ENCODE data around the gene PLXNA4. TPM values are rescaled to one million over a fixed set of nuclear protein-coding genes. Genes with fewer than 3 reads are reported as not detected.

Gene PLXNA4
- total and polyA plus RNA-seq, 7 experiments from 2014 or later: 0.05 to 31.6 (median 1.1) TPM

DNA sequence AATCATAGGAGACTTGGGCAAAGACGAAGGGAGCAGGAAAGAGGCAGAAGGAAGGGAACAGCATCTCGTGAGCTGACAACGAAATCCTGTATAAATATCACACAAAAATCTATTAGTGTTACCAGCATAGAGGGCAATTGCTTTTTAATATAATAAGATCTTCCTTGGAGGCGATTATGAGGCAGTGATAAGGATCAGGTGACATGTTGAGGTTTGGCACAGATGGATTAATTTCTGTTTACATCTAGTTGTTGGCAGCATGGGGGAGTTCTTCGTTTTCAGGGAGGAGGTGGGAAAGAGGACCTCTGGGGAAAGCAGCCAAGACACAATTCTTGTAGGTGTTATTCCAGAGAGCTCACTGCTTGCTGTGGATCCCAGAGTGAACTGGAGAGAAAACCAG is 163.8 kb downstream of the PLXNA4 start:
- Histone ChIP-seq H3K36me3 (ENCODE audit: control insufficient read depth in 2 of 3, insufficient read depth in 3 of 3, low read length in 3 of 3) (no peaks in the 10 kb centered on the region), H3K4me1 (ENCODE audit: control insufficient read depth in 2 of 2, insufficient read depth in 2 of 2, low read length in 2 of 2) (no peaks in the 10 kb centered on the region), H3K4me3 (ENCODE audit: low read length) (no peak overlapping the region), H3K9me3 (ENCODE audit: control insufficient read depth in 2 of 3, low read length in 3 of 3) (no peaks in the 10 kb centered on the region), H3K27me3 (ENCODE audit: control insufficient read depth in 2 of 2, insufficient read depth in 2 of 2, low read length in 2 of 2) (no peaks in the 10 kb centered on the region), H3K27ac (ENCODE audit: low read depth, low read length) (no peak overlapping the region)
- H3K27ac Mint-ChIP-seq: peak overlapping the region in 1 of 9 donors; percentile 39
- ATAC-seq (no peak), DNase-seq (no peak)
- peaks cover 0 to 1% (median 0%) of the 10 kb centered on the region in 11 donors for H3K9me3 Mint-ChIP-seq
- intact Hi-C loops (cut with micrococcal nuclease): no loop called here
- peaks cover 0 to 40% (median 0%) of the 10 kb centered on the region in 5 donors for H3K27me3 Mint-ChIP-seq
- H3K4me3 Mint-ChIP-seq: no peak overlapping the region
- H3K36me3 Mint-ChIP-seq: peaks cover 0 to 21% (median 0%) of the 10 kb centered on the region in 5 donors
- peaks cover 0 to 16% (median 4%) of the 10 kb centered on the region in 7 donors for H3K4me1 Mint-ChIP-seq
- POLR2A ChIA-PET: no interaction called here
- CTCF ChIA-PET: no interaction called here

DNA sequence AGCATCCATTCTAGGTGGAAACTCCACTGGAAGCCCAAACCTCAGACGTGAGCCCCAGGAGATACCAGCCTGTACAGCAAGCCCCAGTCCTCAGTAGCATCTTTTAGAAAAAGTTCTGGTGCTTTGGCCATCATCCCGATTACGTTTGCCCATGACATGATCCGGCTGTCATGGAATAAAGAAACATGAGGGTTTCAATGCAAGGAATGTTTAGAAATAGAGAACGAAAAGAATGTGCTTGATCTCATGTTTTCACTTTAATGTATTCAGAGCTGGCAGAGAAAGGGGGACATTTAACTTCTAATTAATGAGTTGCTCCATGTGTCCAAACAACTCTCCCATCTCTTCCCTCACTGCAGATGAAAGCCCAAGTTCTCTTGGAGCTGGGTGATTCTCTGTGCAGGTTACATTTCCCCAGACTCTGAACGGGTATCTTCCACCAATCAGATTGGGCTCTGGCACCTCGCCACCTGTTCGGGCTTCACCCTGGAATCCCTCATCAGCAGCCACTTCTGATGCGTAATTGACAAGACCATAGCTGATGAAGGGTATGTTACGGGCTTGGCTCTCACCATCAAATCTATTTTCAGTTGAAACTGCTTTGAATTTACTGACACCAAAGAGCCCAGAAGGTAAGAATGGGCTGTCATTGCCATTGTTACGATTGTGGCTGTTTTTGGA is 165.3 kb downstream of the PLXNA4 start:
- ATAC-seq: no peak
- no peak for DNase-seq
- Mint-ChIP-seq H3K27ac (no peak overlapping the region), H3K9me3 (peaks cover 0 to 1% (median 0%) of the 10 kb centered on the region in 11 donors), H3K4me3 (no peak overlapping the region), H3K36me3 (peaks cover 0 to 14% (median 0%) of the 10 kb centered on the region in 5 donors), H3K27me3 (peaks cover 0 to 32% (median 0%) of the 10 kb centered on the region in 5 donors), H3K4me1 (peaks cover 0 to 15% (median 4%) of the 10 kb centered on the region in 7 donors)
- CTCF ChIA-PET: no interaction called here
- intact Hi-C loops (cut with micrococcal nuclease): no loop called here
- Histone ChIP-seq H3K4me1 (ENCODE audit: control insufficient read depth in 2 of 2, insufficient read depth in 2 of 2, low read length in 2 of 2) (no peaks in the 10 kb centered on the region), H3K9me3 (ENCODE audit: control insufficient read depth in 2 of 3, low read length in 3 of 3) (no peaks in the 10 kb centered on the region), H3K27ac (ENCODE audit: low read depth, low read length) (no peak overlapping the region), H3K4me3 (ENCODE audit: low read length) (no peak overlapping the region), H3K36me3 (ENCODE audit: control insufficient read depth in 2 of 3, insufficient read depth in 3 of 3, low read length in 3 of 3) (no peaks in the 10 kb centered on the region), H3K27me3 (ENCODE audit: control insufficient read depth in 2 of 2, insufficient read depth in 2 of 2, low read length in 2 of 2) (no peaks in the 10 kb centered on the region)
- POLR2A ChIA-PET: no interaction called here

DNA sequence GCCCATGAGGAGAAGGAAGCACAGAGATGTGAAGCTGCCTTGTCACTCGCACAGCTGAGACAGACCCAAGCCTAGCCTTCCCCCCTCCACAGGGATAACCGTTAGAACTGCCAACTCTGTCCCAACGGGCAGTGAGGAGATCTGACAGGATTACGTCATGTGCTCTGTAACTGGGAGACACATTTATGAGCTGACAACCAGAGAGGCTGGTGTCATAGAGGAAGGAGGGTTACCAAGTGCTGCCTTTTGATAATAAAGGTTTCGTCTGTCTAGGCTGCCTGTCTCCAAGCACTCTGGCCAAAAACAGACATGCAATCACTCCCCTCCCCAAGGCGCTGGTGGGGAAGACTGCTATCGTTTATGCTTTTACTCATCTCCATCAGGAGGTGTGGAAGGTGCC is 165.9 kb downstream of the PLXNA4 start:
- H3K36me3 Mint-ChIP-seq: peaks cover 0 to 14% (median 0%) of the 10 kb centered on the region in 5 donors
- ATAC-seq: no peak
- no peak overlapping the region for H3K27ac ChIP-seq (ENCODE audit: low read depth, low read length)

DNA sequence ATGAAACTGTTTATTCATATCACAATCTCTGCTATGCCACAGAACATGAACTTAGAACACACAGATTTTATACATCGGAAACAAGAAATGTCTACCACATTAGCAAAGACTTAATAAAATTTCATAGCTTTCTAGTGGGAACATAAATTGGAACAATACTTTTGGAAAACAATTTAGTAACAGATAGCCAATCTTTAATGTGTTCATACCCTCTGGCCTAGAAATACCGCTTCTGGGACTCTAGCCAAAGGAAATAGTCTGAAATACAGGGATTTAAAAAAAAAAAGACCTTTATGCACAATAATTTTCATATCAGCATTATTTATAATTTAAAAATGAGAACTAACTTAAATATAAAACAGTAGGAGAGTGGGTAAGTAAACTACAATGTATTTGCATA is 168.5 kb downstream of the PLXNA4 start:
- DNase-seq (no peak), ATAC-seq (no peak)
- Histone ChIP-seq H3K9me3 (ENCODE audit: control insufficient read depth in 2 of 3, low read length in 3 of 3) (no peaks in the 10 kb centered on the region), H3K4me1 (ENCODE audit: control insufficient read depth in 2 of 2, insufficient read depth in 2 of 2, low read length in 2 of 2) (no peaks in the 10 kb centered on the region), H3K36me3 (ENCODE audit: control insufficient read depth in 2 of 3, insufficient read depth in 3 of 3, low read length in 3 of 3) (no peaks in the 10 kb centered on the region), H3K27me3 (ENCODE audit: control insufficient read depth in 2 of 2, insufficient read depth in 2 of 2, low read length in 2 of 2) (no peaks in the 10 kb centered on the region), H3K4me3 (ENCODE audit: low read length) (no peak overlapping the region), H3K27ac (ENCODE audit: low read depth, low read length) (no peak overlapping the region)
- intact Hi-C loops (cut with micrococcal nuclease): no loop called here
- Mint-ChIP-seq H3K27me3 (peaks cover 0 to 19% (median 0%) of the 10 kb centered on the region in 5 donors), H3K4me1 (peaks cover 0 to 18% (median 0%) of the 10 kb centered on the region in 7 donors), H3K4me3 (no peak overlapping the region), H3K36me3 (peaks cover 0 to 11% (median 0%) of the 10 kb centered on the region in 5 donors), H3K9me3 (peaks cover 0 to 1% (median 0%) of the 10 kb centered on the region in 11 donors), H3K27ac (no peak overlapping the region)
- CTCF ChIA-PET: interaction anchor here (0.7 kb wide), 1 partner anchor 23 kb away, joined by 3 read pairs; no protein-coding TSS in a partner anchor
- POLR2A ChIA-PET: no interaction called here

More for the DNA sequence above, 165.9 kb downstream of the PLXNA4 start:
- intact Hi-C loops (cut with micrococcal nuclease): no loop called here
- DNase-seq: no peak
- ChIA-PET POLR2A (interaction anchor here (0.6 kb wide), 1 partner anchor 841 kb away, joined by 3 read pairs; no protein-coding TSS in a partner anchor), CTCF (no interaction called here)
- Histone ChIP-seq H3K4me1 (ENCODE audit: control insufficient read depth in 2 of 2, insufficient read depth in 2 of 2, low read length in 2 of 2) (no peaks in the 10 kb centered on the region), H3K36me3 (ENCODE audit: control insufficient read depth in 2 of 3, insufficient read depth in 3 of 3, low read length in 3 of 3) (no peaks in the 10 kb centered on the region), H3K9me3 (ENCODE audit: control insufficient read depth in 2 of 3, low read length in 3 of 3) (no peaks in the 10 kb centered on the region), H3K4me3 (ENCODE audit: low read length) (no peak overlapping the region), H3K27me3 (ENCODE audit: control insufficient read depth in 2 of 2, insufficient read depth in 2 of 2, low read length in 2 of 2) (no peaks in the 10 kb centered on the region)
- Mint-ChIP-seq H3K9me3 (peaks cover 0 to 1% (median 0%) of the 10 kb centered on the region in 11 donors), H3K27me3 (peaks cover 0 to 29% (median 0%) of the 10 kb centered on the region in 5 donors), H3K4me1 (peaks cover 0 to 15% (median 4%) of the 10 kb centered on the region in 7 donors), H3K4me3 (no peak overlapping the region), H3K27ac (no peak overlapping the region)

- H3K4me1 ChIP-seq (ENCODE audit: control insufficient read depth in 2 of 2, insufficient read depth in 2 of 2, low read length in 2 of 2): no peaks in the 10 kb centered on the region
- Mint-ChIP-seq H3K27ac (no peak overlapping the region), H3K27me3 (peaks cover 0 to 20% (median 0%) of the 10 kb centered on the region in 5 donors), H3K9me3 (peaks cover 0 to 6% (median 2%) of the 10 kb centered on the region in 11 donors), H3K36me3 (peaks cover 0 to 13% (median 5%) of the 10 kb centered on the region in 5 donors), H3K4me3 (no peak overlapping the region), H3K4me1 (peaks cover 0 to 16% (median 0%) of the 10 kb centered on the region in 7 donors)
- no peaks in the 10 kb centered on the region for H3K36me3 ChIP-seq (ENCODE audit: control insufficient read depth in 2 of 3, insufficient read depth in 3 of 3, low read length in 3 of 3)
- POLR2A ChIA-PET: no interaction called here
- no peaks in the 10 kb centered on the region for H3K27me3 ChIP-seq (ENCODE audit: control insufficient read depth in 2 of 2, insufficient read depth in 2 of 2, low read length in 2 of 2)
- ATAC-seq (no peak), DNase-seq (no peak)
- H3K9me3 ChIP-seq (ENCODE audit: control insufficient read depth in 2 of 3, low read length in 3 of 3): no peaks in the 10 kb centered on the region
- H3K27ac ChIP-seq (ENCODE audit: low read depth, low read length): no peak overlapping the region
- CTCF ChIA-PET: no interaction called here
- no peak overlapping the region for H3K4me3 ChIP-seq (ENCODE audit: low read length)
- intact Hi-C loops (cut with micrococcal nuclease): no loop called here
Observed at GRCh38 chr7:132406039-132406438, 170.2 kb downstream of the PLXNA4 start.

GRCh38 chr7:132404261-132404660 is 172.0 kb downstream of the PLXNA4 start:
- ChIA-PET CTCF (interaction anchor here (1.0 kb wide), 1 partner anchor 176 kb away, joined by 3 read pairs; no protein-coding TSS in a partner anchor), POLR2A (interaction anchor here (0.6 kb wide), 1 partner anchor 1341 kb away, joined by 4 read pairs; no protein-coding TSS in a partner anchor)
- H3K4me1 ChIP-seq (ENCODE audit: control insufficient read depth in 2 of 2, insufficient read depth in 2 of 2, low read length in 2 of 2): no peaks in the 10 kb centered on the region
- H3K27ac ChIP-seq (ENCODE audit: low read depth, low read length): no peak overlapping the region
- no peak overlapping the region for H3K4me3 ChIP-seq (ENCODE audit: low read length)
- no peak for DNase-seq
- H3K36me3 ChIP-seq (ENCODE audit: control insufficient read depth in 2 of 3, insufficient read depth in 3 of 3, low read length in 3 of 3): no peaks in the 10 kb centered on the region
- ATAC-seq: no peak
- Mint-ChIP-seq H3K36me3 (peaks cover 0 to 15% (median 5%) of the 10 kb centered on the region in 5 donors), H3K4me3 (no peak overlapping the region), H3K27me3 (peaks cover 0 to 7% (median 0%) of the 10 kb centered on the region in 5 donors), H3K4me1 (peaks cover 0 to 15% (median 0%) of the 10 kb centered on the region in 7 donors), H3K9me3 (peaks cover 0 to 6% (median 2%) of the 10 kb centered on the region in 11 donors), H3K27ac (peak overlapping the region in 1 of 9 donors; percentile 9)
- intact Hi-C loops (cut with micrococcal nuclease): no loop called here
- no peaks in the 10 kb centered on the region for H3K27me3 ChIP-seq (ENCODE audit: control insufficient read depth in 2 of 2, insufficient read depth in 2 of 2, low read length in 2 of 2)
- H3K9me3 ChIP-seq (ENCODE audit: control insufficient read depth in 2 of 3, low read length in 3 of 3): no peaks in the 10 kb centered on the region

All from naive thymus-derived CD4-positive, alpha-beta T cell (primary cell).